ENCODE measurements around the gene KLHL22.
"Not testable (repeated sequence)": the region's sequence is repeated elsewhere in the genome, so short reads cannot be mapped to it uniquely, and the experiment has no call there.

DNA sequence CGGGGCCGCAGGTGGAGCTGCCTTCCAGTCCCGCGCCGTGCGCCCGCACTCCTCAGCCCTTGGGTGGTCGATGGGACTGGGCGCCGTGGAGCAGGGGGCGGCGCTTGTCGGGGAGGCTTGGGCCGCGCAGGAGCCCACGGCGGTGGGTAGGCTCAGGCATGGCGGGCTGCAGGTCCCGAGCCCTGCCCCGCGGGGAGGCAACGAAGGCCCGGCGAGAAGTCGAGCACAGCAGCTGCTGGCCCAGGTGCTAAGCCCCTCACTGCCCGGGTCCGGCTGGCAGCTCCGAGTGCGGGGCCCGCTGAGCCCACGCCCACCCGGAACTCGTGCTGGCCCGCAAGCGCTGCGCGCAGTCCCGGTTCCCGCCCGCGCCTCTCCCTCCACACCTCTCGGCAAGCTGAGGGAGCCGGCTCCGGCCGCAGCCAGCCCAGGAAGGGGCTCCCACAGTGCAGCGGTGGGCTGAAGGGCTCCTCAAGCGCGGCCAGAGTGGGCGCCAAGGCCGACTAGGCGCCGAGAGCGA, 103.2 kb downstream of the KLHL22 start:
- TF ChIP-seq, protein P1, sequence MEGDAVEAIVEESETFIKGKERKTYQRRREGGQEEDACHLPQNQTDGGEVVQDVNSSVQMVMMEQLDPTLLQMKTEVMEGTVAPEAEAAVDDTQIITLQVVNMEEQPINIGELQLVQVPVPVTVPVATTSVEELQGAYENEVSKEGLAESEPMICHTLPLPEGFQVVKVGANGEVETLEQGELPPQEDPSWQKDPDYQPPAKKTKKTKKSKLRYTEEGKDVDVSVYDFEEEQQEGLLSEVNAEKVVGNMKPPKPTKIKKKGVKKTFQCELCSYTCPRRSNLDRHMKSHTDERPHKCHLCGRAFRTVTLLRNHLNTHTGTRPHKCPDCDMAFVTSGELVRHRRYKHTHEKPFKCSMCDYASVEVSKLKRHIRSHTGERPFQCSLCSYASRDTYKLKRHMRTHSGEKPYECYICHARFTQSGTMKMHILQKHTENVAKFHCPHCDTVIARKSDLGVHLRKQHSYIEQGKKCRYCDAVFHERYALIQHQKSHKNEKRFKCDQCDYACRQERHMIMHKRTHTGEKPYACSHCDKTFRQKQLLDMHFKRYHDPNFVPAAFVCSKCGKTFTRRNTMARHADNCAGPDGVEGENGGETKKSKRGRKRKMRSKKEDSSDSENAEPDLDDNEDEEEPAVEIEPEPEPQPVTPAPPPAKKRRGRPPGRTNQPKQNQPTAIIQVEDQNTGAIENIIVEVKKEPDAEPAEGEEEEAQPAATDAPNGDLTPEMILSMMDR (IDR thresholded peaks at IDR 0.05) = not testable (repeated sequence)
- not testable (repeated sequence) for TF ChIP-seq POLR2A (IDR thresholded peaks at IDR 0.05)
